Rectal smooth muscle tissue (tissue), 1 donor: ENCODE results near the gene RAB40A.

ENCODE experiments used
- H3K27ac ChIP-seq: one replicate; pipeline ENCODE4 v1.7.0; 2013; ENCODE audit warnings: low read depth, low read length, inconsistent platforms
- H3K27me3 ChIP-seq: one replicate; pipeline ENCODE4 v1.7.0; 2013; ENCODE audit warnings: low read length; ENCODE audit not compliant: control insufficient read depth, insufficient read depth
- H3K36me3 ChIP-seq: one replicate; pipeline ENCODE4 v1.7.0; 2013; ENCODE audit warnings: low read length; ENCODE audit not compliant: control insufficient read depth, insufficient read depth
- H3K4me1 ChIP-seq: one replicate; pipeline ENCODE4 v1.7.0; 2013; ENCODE audit warnings: low read length; ENCODE audit not compliant: control insufficient read depth, insufficient read depth
- H3K4me3 ChIP-seq: one replicate; pipeline ENCODE4 v1.7.0; 2013; ENCODE audit warnings: low read length
- H3K9ac ChIP-seq: one replicate; pipeline ENCODE4 v1.7.0; 2013; ENCODE audit warnings: low read length

RAB40A gene

GRCh38 chrX:103538728-103539127, 19.4 kb upstream of the RAB40A start:
- no peaks in the 10 kb centered on the region for H3K36me3 ChIP-seq
- H3K27me3 ChIP-seq = peaks cover 2% of the 10 kb centered on the region
- no peak overlapping the region for H3K9ac ChIP-seq
- no peak overlapping the region for H3K4me3 ChIP-seq
- no peak overlapping the region for H3K27ac ChIP-seq
- no peaks in the 10 kb centered on the region for H3K4me1 ChIP-seq

DNA sequence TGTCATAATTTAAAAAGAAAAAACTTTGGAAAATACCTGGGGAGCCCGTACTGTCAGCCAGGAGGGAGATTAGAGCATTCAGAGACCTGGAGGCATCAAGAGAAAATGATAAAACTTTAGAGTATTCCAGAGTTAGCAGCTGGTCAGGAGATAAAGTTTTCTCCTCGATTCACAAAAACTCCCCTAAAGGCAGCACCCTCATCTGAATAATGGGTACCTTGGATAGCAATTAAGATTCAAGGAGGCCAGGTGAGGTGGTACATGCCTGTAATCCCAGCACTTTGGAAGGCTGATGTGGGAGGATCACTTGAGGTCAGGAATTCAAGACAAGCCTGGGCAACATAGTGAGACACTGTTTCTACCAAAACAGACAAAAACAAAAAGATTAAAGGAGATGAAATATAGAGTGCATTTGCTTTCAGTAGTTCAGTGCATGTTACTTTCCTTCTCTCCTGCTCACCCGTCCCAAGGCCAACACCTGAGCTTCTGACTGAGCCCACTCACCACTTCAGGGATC, 18.6 kb upstream of the RAB40A start:
- H3K27ac ChIP-seq = no peak overlapping the region
- no peak overlapping the region for H3K4me3 ChIP-seq
- H3K36me3 ChIP-seq = no peaks in the 10 kb centered on the region
- H3K4me1 ChIP-seq = no peaks in the 10 kb centered on the region
- H3K9ac ChIP-seq = no peak overlapping the region
- peaks cover 2% of the 10 kb centered on the region for H3K27me3 ChIP-seq

GRCh38 chrX:103536732-103537131, 17.4 kb upstream of the RAB40A start:
- H3K27me3 ChIP-seq = peaks cover 2% of the 10 kb centered on the region
- H3K4me1 ChIP-seq = no peaks in the 10 kb centered on the region
- no peaks in the 10 kb centered on the region for H3K36me3 ChIP-seq
- H3K4me3 ChIP-seq = no peak overlapping the region
- no peak overlapping the region for H3K9ac ChIP-seq
- no peak overlapping the region for H3K27ac ChIP-seq

DNA sequence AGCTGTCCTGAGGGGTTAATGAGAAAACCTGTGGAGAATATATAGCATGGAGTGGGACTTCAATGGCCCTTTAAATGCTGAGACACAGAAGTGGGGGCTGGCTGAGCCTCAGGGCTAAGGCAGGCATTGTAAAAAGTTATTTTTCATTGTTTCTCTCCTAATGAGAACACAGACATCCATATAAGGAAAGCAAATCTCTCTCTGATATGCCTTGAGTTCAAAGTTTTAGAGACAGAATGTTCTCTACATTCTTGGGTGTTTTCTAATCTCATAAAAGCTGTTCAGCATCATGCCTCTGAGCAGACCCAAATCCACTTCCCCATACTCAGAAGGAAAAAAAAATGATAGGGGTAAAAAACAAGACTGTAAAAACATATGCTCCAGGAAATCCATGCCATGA, 16.8 kb upstream of the RAB40A start:
- Histone ChIP-seq H3K27me3 (peaks cover 2% of the 10 kb centered on the region), H3K4me1 (no peaks in the 10 kb centered on the region), H3K9ac (no peak overlapping the region), H3K36me3 (no peaks in the 10 kb centered on the region), H3K4me3 (no peak overlapping the region), H3K27ac (no peak overlapping the region)

GRCh38 chrX:103535206-103535605, 15.9 kb upstream of the RAB40A start:
- H3K4me3 ChIP-seq = no peak overlapping the region
- no peaks in the 10 kb centered on the region for H3K36me3 ChIP-seq
- no peak overlapping the region for H3K27ac ChIP-seq
- no peak overlapping the region for H3K9ac ChIP-seq
- no peaks in the 10 kb centered on the region for H3K4me1 ChIP-seq
- peaks cover 2% of the 10 kb centered on the region for H3K27me3 ChIP-seq

DNA sequence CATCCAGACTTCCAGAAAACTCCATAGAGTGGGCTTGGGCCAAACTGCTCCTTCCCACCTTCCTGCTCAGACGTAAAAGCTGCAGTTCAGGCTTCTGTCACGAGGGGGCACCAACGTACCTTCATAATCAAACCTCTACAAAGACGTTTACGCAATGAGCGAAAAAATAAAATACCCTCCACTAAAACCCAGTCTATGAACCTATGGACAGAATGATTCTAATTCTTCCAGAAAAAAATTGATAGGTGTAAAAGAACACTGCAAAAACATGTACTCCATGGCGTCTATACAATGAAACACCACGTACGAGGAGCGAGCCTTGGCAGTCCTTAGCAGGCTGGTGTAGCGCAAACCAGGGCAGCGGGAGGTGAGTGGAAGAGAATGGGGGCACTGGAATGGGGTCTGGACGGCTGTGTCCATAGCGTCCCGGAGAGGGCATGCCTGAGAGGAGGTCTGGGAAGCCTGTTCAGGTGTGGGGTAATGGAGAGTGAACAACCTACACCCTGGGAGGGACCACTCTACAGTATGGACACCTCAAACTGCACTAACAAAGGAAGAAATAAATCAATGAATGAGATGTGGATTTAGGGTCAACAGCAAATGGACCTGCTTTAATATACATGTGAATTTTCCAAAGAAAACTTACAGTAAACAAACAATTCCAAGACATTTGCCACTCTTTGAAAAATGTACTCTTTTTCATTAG, 14.4 kb upstream of the RAB40A start:
- H3K4me3 ChIP-seq = peak overlapping the region; percentile 26
- H3K36me3 ChIP-seq = no peaks in the 10 kb centered on the region
- no peaks in the 10 kb centered on the region for H3K4me1 ChIP-seq
- H3K27me3 ChIP-seq = peaks cover 2% of the 10 kb centered on the region
- H3K27ac ChIP-seq = no peak overlapping the region
- no peak overlapping the region for H3K9ac ChIP-seq

GRCh38 chrX:103531002-103531401, 11.7 kb upstream of the RAB40A start:
- Histone ChIP-seq H3K9ac (no peak overlapping the region), H3K27me3 (no peaks in the 10 kb centered on the region), H3K27ac (no peak overlapping the region), H3K4me1 (no peaks in the 10 kb centered on the region), H3K4me3 (no peak overlapping the region), H3K36me3 (no peaks in the 10 kb centered on the region)

- Histone ChIP-seq H3K27me3 (no peaks in the 10 kb centered on the region), H3K9ac (no peak overlapping the region), H3K27ac (no peak overlapping the region)
Observed at GRCh38 chrX:103530545-103530944, 11.3 kb upstream of the RAB40A start.

DNA sequence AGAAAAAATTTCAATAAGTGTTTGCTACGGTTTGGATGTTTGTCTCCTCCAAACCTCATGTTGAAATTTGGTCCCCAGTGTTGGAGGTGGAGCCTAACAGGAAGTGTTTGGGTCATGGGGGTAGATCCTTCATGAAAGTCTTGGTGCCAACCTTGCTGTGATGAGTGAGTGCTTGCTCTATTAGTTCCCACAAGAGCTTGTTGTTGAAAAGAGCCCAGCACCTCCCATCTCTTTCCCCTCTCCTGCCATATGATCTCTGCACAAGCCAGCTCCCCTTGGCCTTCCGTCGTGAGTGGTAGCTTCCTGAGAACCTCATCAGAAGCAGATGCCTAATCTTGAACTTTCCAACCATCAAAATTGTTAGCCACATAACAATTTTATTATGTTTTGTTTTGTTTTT, 10.3 kb upstream of the RAB40A start:
- no peaks in the 10 kb centered on the region for H3K27me3 ChIP-seq
- no peaks in the 10 kb centered on the region for H3K36me3 ChIP-seq
- no peaks in the 10 kb centered on the region for H3K4me1 ChIP-seq
- no peak overlapping the region for H3K9ac ChIP-seq
- no peak overlapping the region for H3K4me3 ChIP-seq
- no peak overlapping the region for H3K27ac ChIP-seq

More at GRCh38 chrX:103530545-103530944, 11.3 kb upstream of the RAB40A start:
- no peaks in the 10 kb centered on the region for H3K4me1 ChIP-seq
- no peaks in the 10 kb centered on the region for H3K36me3 ChIP-seq
- H3K4me3 ChIP-seq = no peak overlapping the region

GRCh38 chrX:103524747-103525146, 5.5 kb upstream of the RAB40A start:
- H3K36me3 ChIP-seq = no peaks in the 10 kb centered on the region
- H3K9ac ChIP-seq = no peak overlapping the region
- no peak overlapping the region for H3K27ac ChIP-seq
- H3K4me1 ChIP-seq = no peaks in the 10 kb centered on the region
- no peak overlapping the region for H3K4me3 ChIP-seq
- no peaks in the 10 kb centered on the region for H3K27me3 ChIP-seq

DNA sequence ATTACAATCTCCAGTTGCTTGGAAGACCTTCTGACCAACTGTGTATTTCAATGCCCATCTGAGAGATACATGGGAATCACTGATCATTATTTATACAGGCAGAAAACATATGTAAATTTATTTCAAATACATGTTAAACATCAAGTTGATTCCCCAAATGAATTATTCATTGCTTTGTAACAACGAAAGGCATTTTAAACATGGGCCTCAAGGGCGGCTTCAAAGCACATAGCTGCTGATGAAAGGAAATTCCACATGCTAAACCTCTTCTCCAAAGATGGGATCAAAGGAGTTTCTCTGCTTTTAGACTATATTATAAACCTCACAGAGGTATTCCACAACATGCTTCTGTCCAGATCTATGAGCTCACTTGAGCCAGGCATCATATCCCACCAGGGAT, 4.3 kb upstream of the RAB40A start:
- Histone ChIP-seq H3K27ac (no peak overlapping the region), H3K27me3 (no peaks in the 10 kb centered on the region), H3K4me3 (no peak overlapping the region), H3K4me1 (no peaks in the 10 kb centered on the region), H3K36me3 (no peaks in the 10 kb centered on the region), H3K9ac (no peak overlapping the region)

- H3K36me3 ChIP-seq = no peaks in the 10 kb centered on the region
- no peaks in the 10 kb centered on the region for H3K4me1 ChIP-seq
- no peak overlapping the region for H3K4me3 ChIP-seq
Observed at GRCh38 chrX:103520386-103520785, 1.1 kb upstream of the RAB40A start.

GRCh38 chrX:103518571-103518970, 718 bp downstream of the RAB40A start:
- H3K27me3 ChIP-seq = no peaks in the 10 kb centered on the region
- H3K4me1 ChIP-seq = no peaks in the 10 kb centered on the region
- no peak overlapping the region for H3K9ac ChIP-seq
- H3K27ac ChIP-seq = no peak overlapping the region
- H3K4me3 ChIP-seq = no peak overlapping the region
- no peaks in the 10 kb centered on the region for H3K36me3 ChIP-seq

More at GRCh38 chrX:103520386-103520785, 1.1 kb upstream of the RAB40A start:
- Histone ChIP-seq H3K27ac (no peak overlapping the region), H3K9ac (no peak overlapping the region), H3K27me3 (no peaks in the 10 kb centered on the region)
